CD4-positive, alpha-beta T cell treated with Interleukin-4 for 4 hours (primary cell): ENCODE measurements around the gene GLIS2.

Source experiments
- DNase-seq: peaks from one replicate; pipeline ENCODE4 v3.0.0-alpha.2; 2020

The GLIS2 gene

DNA sequence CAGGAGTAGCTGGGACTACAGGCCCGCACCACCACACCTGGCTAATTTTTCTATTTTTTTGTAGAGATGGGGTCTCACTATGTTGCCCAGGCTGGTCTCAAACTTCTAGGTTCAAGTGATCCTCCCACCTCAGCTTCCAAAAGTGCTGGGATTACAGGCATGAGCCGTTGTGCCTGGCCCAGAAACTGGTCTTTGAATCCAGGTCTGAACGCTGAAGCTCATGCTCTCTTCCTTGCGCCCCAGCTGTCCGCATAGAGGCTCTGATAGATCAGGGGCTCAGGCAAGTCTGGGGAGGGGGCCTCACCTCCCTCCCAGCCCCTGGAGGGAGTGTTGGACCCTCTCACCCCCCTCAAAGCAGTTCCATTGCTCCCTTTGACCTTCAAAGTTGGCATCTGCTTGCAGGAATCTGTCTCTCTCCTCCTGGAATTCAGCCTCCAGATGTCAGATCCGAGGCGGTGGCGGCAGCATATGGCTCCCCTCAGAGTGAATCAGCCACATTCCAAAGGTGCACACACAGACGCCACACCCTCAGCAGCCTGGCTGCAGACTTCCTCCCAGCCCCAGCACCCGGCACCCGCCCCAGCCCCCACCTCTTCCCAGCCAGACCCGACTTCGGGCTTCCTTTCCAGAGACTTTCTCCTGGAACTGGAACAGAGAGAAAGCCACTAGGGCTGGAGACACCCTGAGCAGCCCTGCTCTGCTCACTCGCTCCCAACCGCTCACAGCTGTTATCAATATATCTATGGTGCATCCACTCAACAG, 16.9 kb upstream of the GLIS2 start:
- no peak for DNase-seq

DNA sequence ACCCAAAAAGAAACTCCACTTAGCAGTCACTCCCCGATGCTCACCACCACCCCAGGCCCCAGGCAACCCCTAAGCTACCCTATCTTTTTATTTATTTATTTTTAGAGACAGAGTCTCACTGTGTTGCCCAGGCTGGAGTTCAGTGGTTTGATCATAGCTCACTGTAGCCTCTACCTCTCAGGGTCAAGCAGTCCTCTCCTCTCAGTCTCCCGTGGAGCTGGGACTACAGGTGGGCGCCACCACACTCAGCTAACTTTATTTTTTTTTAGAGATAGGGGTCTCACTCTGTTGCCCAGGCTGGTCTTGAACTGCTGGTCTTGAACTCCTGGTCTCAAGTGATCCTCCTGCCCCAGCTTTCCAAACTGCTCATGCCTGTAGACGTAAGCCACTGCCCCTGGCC, 14.7 kb upstream of the GLIS2 start:
- no peak for DNase-seq

DNA sequence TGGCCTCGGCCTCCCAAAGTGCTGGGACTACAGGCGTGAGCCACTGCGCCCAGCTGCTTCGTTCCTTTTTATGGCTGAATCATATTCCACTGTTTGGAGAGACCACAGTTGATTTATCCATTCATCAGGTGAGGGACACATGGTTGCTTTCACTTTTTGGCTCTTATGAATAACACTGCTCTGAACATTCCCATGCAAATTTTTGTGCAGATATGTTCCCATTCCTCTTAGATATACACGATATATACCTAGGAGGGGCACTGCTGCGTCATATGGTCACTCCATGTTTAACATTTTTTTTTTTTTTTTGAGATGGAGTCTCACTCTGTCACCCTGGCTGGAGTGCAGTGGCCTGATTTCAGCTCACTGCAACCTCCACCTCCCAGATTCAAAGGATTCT, 13.9 kb upstream of the GLIS2 start:
- no peak for DNase-seq

DNA sequence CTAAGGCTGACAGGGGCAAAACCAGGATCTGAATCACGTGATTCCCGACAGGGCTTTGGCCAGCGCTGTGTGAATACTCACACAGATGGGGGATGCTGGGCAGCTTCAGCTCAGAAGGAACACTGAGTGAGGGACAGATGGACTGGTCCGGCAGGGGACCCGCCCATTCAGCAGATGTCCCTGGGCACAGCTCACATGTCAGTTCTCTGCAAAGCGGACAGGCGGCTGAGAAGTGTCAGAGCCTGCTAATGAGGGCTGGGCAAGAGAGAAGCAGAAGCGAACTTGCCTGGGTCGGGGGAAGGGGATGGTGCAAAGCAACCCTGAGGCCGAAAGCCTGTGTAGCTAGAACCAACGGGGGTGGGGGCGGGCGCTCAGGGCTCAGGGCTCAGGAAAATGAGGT, 11.9 kb upstream of the GLIS2 start:
- DNase-seq = no peak

DNA sequence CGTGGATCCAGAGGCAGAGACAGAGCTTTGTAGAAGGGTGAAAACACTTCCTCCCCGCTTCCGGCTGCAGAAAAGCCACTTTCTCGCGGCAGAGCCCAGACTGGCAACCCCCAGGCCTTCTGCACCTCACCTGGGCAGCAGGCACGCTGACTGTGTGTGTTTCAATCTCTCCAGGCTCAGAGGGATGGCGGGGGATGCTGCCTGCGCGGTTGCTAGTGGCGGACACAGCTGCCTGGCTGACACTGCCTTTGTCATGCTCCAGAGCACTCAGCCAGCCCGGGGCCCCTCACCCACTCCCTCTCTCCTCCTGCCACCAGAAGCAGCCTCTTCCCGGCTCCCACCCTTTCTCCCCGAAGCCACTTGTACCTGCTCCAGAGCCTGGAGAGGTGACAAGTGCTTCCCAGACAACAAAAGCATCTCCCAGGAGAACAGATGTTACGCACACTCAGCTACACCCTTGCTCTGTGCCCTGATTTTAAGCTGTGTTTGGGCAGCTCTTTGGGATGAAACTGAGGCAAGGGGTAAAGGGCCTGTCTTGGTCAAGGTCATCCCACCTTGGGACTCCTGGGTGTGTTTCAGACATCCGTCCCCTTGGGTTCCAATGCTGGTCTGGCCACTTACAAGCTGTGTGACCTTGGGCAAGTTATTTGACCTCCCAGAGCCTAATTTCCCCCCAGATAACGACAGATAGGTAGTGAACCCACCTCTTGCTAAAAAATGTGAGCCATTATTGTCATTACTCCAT, 9.2 kb upstream of the GLIS2 start:
- DNase-seq = peak; percentile 46

DNA sequence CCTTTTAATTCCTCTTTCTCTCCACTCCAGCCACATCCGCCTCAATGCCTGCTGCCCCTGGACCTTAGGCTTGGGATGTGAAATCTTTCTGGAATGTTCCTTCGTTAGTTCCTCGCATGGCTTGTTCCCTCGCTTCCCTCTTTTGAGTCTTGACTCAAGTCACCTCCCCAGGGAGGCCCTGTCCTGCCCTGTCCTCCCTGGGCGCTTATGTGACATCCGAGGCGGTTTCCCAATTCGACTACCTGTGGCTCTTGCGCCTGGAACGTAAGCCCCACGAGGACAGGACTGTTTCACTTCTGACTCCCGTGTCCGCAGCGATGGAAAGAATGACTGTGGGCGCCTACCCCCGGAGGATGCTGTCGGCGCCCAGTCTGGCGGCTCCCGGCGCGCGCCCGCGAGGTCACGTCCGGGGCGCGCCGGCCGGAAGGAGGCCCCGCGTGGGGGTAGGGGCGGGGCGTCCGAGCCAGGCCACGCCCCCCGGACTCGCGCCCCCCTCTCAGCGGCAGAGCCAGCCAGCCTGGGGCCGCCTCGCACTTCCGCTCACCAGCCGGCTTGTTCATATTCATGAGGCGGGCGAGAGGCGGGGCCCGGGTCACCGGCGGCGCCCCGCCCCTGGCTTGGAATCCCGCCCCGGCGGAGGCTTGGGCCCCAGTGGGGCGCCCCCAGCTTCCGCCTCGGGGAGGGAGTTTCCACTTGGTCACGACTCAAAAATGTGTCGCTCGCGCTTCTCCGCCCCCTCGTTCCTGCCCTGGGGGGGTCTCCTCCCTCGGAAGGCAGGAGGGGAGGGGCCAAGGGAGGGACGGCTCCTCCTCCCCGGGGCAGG, 8.4 kb upstream of the GLIS2 start:
- DNase-seq = peak; percentile 96

DNA sequence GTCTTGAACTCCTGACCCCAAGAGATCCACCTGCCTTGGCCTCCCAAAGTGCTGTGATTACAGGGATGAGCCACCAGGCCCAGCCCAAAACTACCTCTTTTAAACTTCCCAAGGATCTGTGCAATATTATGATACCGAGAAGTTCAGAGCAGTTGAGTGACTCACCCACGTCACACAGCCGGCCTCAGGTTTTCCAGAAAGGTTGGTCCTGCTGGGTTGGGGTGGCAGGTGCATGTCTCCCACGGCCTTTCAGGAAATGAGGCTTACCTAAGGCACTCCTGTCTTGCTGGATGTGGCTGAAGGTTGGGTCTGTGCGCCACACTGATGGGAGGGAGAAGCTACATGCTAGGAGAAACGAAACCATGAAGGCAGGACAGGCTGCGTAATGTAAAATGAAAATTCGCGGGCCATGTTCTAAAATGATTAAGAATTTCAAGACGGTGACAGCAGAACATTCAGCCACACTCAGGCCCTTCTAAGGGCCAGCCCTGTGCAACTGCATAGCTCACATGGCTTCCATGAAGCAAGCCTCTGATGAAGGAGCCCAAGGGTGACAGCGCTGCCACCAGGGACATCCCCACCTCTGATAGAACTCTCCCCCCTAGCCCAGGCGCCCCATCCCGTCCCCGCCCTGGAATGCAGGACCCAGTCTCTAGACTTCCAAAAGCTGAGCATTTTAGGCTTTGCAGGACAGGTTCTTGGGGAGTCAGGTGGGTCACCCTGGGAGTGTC, 6.6 kb upstream of the GLIS2 start:
- no peak for DNase-seq

DNA sequence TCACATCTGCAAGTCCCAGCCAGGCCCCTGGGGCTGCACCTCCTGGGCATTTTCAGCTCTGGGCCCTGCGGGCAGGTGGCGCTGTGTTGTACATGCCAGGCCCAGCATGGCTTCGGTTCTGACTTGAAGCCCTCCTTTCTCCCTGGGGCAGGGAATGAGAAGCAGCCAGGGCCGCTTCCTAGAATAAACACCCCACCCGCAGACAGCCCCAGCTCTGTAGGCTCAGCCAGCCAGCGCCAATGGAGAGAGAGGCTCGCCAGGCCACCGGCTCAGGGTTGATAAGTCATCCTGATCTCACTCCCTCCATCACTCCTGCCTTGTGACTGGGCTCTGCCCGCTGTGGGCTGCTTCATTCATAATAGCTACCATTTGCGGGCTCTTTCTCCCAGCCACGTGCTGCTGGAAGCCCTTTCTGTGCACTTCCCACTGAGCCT, 6.0 kb upstream of the GLIS2 start:
- DNase-seq = peak; percentile 51

DNA sequence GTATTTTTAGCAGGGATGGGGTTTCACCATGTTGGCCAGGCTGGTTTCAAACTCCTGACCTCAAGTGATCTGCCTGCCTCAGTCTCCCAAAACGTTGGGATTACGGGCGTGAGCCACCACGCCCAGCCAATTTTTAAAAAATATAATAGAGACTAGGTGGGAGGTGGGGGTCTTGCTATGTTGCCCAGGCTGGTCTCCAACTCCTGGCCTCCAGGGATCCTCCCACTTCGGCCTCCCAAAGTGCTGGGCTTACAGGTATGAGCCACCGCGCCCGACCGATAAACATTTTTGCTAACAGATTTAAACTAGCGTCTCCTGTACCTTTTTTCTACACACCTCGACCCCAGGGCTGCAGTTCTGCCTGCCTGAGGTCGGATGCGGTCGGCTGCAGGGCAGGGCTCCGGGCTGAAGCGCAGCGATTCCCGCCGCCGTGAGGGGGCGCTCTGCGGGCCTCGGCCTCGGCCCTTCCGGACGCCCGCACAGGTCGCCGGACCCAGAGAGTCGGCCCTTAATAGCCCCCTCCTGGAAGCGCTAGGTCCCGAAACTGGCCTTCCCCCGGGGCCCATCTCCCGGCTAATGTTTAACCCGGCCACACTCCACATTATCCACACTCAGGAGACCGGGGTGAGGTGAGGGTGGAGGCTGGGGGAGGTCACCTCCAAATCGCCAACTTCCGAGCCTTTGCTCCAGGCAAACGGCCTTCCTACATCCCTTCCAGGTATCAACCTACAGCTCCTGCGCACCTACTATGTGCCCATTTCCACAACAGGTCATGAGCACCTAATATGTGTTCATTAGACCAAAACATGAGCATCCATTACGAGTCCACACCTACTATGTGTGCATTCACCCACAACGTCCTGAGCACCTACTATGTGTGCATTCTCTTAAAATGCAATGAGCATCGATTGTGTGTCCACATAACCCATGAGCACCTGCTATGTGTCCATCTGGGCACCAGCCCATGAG, 2.0 kb upstream of the GLIS2 start:
- no peak for DNase-seq

DNA sequence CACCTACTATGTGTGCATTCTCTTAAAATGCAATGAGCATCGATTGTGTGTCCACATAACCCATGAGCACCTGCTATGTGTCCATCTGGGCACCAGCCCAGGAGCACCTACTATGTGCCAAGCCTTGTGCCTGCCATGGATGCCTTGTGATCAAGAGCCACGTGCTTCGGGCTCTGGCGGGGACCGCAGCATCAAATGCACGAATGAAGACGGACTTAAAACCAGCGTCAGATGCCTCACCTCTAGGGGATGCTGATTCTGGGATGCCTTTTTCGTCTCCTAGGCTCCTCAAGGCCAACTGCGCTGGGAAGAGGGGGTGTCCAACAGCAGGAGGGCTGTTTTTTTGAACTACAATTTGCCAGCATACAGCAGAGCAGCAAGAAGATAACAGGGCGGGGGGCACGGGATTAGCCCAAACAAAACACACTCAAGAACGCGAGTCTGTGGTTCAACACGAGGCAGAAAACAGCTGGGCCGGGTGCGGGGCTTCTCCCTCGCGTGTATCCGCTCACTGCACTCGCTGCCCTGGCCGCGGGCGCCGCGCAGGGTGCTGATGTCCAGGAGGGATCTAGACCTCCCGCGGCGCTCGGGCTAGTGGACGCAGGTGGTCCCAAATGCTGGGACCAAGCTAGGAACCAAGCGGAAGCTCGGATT, 1.2 kb upstream of the GLIS2 start:
- no peak for DNase-seq

DNA sequence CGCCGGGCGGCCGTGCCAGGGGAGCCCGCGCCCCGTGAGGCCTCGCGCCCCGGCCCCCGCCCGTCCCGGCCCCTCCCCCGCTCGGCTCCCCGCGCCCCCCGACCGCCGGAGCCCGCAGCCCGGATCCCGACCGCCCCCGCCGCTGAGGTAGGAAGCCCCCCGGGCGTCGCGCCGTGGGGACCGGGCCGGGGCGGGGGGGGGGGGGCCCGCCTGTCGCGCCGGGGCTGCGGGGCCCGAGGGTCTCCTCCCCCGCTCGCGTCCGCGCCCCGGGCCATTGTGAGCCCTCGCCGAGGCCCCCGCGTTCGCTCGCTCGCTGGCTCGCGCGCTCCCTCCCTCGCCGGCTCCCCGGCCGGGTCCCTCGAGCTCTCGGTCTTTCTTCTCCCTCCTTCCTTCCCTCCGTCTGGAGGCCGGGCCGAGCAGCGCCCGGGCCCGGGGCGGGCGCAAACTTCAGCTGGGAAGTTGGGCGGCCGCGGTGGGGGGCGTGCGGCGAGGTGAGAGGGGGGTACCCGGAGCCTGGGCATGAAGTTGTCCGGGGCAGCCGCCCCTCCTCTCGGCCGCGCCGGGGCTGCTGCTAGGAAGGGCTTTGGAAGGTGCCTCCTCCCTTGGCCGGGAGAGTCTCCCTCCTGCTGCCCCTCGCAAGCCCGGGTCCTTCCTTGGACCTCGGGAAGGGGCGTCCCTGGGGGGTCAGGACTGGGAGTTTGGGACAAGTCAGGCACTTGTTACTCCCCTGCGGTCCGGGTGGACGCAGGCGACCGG, 419 bp downstream of the GLIS2 start:
- no peak for DNase-seq

DNA sequence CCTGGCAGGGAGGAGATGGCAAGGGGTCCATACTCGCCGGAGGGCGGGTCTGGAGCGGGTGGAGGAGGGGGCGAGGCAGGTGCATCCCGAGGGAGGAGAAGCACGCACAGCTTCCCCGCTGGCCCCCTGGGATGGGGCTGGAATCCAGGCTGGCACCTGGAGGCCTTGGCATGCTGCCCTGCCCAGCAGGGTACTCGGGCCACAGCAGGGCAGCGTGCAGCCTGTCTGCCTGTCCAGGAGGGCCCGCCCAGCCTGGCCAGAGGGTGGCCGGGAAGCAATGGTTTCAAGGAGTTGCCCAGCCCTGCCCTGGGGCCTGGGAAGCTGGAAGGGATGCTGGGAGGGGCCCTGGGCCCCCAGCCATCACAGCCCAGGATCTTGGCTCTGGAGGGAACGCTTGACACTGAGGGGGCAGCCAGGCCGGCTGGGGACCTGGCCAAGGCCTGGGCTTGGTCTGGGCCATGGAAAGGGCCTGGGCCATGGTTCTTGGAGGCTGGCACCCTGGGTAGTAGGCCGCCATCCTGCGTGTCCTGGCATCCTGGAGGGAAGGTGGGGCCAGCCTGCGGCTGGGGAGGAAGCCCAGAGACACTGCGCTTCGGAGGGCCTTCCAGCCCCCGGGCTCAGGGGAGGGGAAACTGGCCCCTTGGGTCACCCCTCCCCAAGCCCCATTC, 1.1 kb downstream of the GLIS2 start:
- DNase-seq = no peak

DNA sequence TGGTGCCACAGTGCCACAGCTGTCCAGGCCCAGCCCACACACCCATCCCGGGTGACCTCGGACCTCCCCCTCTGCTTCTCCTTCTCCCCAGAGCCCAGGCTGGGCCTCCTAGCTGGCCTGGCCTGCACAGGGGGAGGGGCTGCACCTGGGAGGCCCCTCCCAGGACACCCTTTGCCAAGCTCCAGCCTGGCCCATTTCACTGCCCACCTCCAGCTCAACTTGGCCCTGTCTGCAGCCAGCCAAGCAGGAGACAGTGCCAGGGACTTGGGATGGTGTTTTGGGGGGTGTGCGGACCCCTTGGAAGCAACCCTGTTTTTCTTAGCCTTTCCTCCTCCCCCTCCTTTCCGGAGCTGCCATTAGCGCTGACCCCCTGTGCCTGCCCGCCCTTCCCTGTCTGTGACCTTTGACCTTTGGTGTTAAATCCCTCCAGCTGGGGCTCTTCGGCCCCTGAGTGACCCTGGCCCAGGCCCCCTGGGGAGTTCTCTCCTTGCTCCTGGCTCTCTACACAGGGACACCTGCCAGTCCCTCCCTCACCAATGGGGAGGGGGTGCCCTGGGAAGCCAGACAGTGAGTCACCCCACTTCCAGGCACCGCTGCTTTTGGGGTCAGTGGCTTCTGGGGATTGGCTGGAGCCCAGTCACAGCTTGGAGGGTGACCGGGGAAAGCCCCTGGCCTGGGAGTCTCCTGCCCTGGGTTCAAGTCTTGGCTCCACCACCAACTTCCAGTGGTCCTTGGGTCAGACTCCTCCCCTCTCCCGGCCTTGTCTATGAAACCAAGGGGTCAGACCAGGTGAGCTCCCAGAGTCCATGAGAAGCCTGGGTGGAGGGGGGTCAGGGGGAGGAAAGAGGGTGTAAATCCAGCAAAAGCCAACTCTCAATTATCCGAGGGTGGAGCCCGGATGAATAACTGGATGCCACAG, 1.9 kb downstream of the GLIS2 start:
- DNase-seq = no peak

DNA sequence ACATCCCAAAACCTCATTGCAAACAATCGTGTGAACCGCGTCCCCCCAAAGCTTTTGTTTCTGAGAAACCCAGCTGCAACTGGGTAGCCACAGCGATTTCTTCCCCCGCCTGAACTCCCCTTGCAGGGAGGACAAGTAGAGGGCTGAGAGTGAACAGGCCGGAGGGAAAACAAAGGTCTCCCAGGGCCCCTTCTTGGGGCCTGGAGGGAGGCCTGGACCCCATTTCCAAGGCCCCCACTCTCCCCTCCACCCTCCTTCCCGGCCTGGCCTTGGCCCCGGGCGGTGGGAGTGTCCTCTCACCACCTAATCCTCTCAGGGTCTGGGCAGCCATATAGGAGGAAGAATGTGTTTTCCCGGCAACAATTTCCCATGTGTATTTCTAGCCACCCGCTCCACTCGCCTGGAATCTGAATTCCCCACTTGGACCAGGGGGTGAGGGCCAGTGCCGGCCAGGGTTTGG, 2.6 kb downstream of the GLIS2 start:
- DNase-seq = no peak

DNA sequence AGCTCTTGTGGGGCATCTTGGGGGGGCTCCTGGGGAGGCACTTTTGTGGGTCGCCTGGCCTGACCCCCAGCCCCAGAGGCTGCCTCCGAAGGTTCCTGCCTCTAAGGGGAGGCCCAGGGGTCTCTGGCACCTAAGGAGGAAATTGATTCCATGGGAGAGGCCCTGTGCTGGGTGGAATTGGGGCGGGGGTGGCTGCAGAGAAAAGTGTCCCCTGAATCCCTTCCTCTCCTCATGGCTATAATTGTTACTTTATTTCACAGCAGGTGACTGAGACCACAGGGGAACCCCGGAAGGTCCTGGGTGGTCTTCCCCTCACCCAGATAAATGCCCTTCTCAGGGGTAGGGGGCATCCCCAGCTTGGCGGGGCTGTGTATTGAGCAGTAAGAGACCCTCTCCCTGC, 3.1 kb downstream of the GLIS2 start:
- no peak for DNase-seq

DNA sequence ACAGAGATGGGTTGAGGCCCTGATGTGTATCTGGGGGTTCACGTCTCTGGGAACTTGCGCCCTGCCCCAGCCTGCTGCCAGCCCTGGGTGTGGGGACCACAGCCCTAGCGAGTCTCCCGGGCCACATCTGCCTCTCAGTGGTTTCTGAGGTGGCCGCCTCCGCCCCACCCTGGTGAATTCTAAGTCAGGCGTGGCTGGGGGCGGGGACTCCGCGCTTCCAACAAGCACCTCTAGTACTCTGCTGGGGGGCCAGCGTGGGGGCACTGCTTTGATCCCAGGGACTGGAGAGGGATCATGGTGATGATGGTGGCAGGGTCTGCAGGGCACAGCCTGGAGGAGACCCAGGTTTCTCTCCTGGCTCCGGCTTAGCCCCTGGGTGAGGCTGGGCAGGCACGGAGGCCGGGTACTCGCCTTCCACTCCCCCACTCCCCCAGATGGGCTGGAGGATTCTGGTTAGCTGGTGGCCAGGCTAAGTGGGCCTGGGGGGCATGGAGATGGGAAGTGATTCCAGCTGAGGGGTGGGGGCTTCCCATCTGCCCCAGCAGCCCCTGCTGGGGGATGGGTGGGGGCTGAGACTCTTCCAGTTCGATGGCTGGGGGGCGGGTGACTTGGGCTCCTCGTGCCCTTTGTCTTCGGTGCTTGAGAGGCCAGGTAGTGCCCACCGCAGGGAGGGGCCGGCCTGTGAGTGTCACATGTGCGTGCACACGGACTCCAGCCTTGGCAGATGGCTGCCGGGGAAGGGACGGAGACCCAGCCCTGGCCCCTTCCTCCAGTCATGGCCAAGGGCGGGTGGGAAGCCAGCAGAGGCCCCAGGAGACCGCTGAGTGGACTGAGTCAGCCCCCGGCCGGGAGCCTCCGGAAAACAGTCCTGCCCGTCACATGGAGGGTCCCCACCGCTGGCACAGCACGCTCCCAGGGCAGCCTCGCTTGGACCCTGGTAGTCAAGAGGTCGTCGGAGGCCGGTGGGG, 3.9 kb downstream of the GLIS2 start:
- peak; percentile 44 for DNase-seq

DNA sequence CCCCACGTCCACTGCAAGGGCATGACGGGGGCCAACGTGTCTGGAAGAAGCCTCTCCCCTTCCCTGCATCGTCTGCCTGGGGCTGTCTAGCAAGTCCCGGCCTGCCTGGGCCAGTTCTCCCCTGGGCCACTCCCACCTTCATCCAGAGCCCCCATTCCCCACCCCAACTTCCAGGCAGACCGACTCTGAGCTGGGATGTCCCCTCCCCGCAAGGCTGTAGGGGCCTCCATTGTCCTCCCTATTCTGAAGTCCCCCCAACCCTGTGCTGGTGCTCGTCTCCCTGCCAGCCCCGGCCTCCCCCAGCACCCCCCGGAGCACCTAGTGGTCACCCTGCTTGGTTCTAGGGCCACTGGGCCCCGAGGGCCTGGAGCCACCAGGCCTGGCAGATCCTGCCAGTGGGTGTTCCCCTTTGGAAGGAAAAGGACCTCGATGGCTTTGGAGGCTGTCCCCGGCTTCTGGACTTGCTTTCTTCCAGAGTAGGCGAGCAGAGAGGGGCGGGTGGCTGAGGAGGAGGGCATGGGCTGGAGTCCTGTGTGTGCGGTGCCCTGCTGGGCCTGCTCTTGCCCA, 4.8 kb downstream of the GLIS2 start:
- no peak for DNase-seq
